ENCODE data around the gene CHD3. TPM values are rescaled to one million over a fixed set of nuclear protein-coding genes. Genes with fewer than 3 reads are reported as not detected.
A peak's percentile ranks its signal among the peaks of the same experiment; 100 is the strongest.

The CHD3 gene
- total and polyA plus RNA-seq, 2 of the 13 experiments (the other 11 are each of a cell fraction or from before 2014, with no cell fraction given) = 2.7 to 3.7 TPM

DNA sequence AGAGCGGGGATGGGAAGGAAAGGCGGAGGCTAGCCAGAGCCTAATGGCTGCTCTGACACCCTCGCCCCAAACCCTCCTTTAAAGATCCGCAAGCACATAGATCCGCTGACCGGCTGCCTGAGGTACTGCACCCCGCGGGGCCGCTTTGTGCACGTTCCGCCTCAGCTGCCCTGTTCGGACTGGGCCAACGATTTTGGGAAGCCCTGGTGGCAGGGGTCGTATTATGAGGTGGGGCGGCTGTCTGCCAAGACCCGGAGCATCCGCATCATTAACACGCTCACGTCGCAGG is 30.1 kb upstream of the CHD3 start (continued):
- TF ChIP-seq ZNF580 (CRISPR knock-in tag; IDR thresholded peaks at IDR 0.05; ENCODE audit: borderline replicate concordance, low read depth) = 0 out of 2 replicates have a peak, but pooled peaks have one; percentile 21
- TF ChIP-seq, protein P1, sequence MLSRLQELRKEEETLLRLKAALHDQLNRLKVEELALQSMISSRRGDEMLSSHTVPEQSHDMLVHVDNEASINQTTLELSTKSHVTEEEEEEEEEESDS (CRISPR knock-in tag; IDR thresholded peaks at IDR 0.05; ENCODE audit: borderline replicate concordance) = 0 out of 2 replicates have a peak, but pooled peaks have one; percentile 9
- peak; percentile 22; the same call in 1 of the 2 replicates for TF ChIP-seq UBTF (CRISPR knock-in tag; IDR thresholded peaks at IDR 0.05)
- no peak for TF ChIP-seq ISX (CRISPR knock-in tag; conservative IDR thresholded peaks at IDR 0.05)
- 0 out of 2 replicates have a peak, but pooled peaks have one; percentile 38 for TF ChIP-seq HOXA5 (CRISPR knock-in tag; IDR thresholded peaks at IDR 0.05)
- TF ChIP-seq KDM2A (CRISPR knock-in tag; IDR thresholded peaks at IDR 0.05; ENCODE audit: borderline replicate concordance, low read depth) = no peak
- TF ChIP-seq ZNF891 (CRISPR knock-in tag; IDR thresholded peaks at IDR 0.05) = no peak
- TF ChIP-seq KLF16 (CRISPR knock-in tag; IDR thresholded peaks at IDR 0.05) = 0 out of 4 replicates have a peak, but pooled peaks of 1 of the 2 experiments have one; percentile 17
- TF ChIP-seq ZNF773 (CRISPR knock-in tag; IDR thresholded peaks at IDR 0.05; ENCODE audit: borderline replicate concordance) = no peak
- TF ChIP-seq ZNF564 (CRISPR knock-in tag; IDR thresholded peaks at IDR 0.05) = 0 out of 2 replicates have a peak, but pooled peaks have one; percentile 15
- TF ChIP-seq ZNF792 (CRISPR knock-in tag; IDR thresholded peaks at IDR 0.05) = no peak
- peak; percentile 4; the same call in 1 of the 2 replicates for TF ChIP-seq IRF2 (CRISPR knock-in tag; IDR thresholded peaks at IDR 0.05)
- no peak for TF ChIP-seq ZNF556 (CRISPR knock-in tag; IDR thresholded peaks at IDR 0.05; ENCODE audit: borderline replicate concordance)
- TF ChIP-seq TEAD3 (CRISPR knock-in tag; optimal IDR thresholded peaks at IDR 0.05; ENCODE audit: borderline replicate concordance) = peak; percentile 15
- no peak for TF ChIP-seq ZNF12 (CRISPR knock-in tag; IDR thresholded peaks at IDR 0.05)
- no peak for TF ChIP-seq ZBTB20 (CRISPR knock-in tag; IDR thresholded peaks at IDR 0.05; ENCODE audit: borderline replicate concordance, low read depth)
- TF ChIP-seq KAT8 (CRISPR knock-in tag; IDR thresholded peaks at IDR 0.05) = 0 out of 2 replicates have a peak, but pooled peaks have one; percentile 4
- TF ChIP-seq, protein P2, sequence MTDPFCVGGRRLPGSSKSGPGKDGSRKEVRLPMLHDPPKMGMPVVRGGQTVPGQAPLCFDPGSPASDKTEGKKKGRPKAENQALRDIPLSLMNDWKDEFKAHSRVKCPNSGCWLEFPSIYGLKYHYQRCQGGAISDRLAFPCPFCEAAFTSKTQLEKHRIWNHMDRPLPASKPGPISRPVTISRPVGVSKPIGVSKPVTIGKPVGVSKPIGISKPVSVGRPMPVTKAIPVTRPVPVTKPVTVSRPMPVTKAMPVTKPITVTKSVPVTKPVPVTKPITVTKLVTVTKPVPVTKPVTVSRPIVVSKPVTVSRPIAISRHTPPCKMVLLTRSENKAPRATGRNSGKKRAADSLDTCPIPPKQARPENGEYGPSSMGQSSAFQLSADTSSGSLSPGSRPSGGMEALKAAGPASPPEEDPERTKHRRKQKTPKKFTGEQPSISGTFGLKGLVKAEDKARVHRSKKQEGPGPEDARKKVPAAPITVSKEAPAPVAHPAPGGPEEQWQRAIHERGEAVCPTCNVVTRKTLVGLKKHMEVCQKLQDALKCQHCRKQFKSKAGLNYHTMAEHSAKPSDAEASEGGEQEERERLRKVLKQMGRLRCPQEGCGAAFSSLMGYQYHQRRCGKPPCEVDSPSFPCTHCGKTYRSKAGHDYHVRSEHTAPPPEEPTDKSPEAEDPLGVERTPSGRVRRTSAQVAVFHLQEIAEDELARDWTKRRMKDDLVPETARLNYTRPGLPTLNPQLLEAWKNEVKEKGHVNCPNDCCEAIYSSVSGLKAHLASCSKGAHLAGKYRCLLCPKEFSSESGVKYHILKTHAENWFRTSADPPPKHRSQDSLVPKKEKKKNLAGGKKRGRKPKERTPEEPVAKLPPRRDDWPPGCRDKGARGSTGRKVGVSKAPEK (CRISPR knock-in tag; IDR thresholded peaks at IDR 0.05; ENCODE audit: borderline replicate concordance) = no peak
- TF ChIP-seq ELF1 (CRISPR knock-in tag; IDR thresholded peaks at IDR 0.05) = no peak
- 0 out of 2 replicates have a peak, but pooled peaks have one; percentile 19 for TF ChIP-seq EEA1 (CRISPR knock-in tag; IDR thresholded peaks at IDR 0.05; ENCODE audit: borderline replicate concordance)
- TF ChIP-seq, protein P3, sequence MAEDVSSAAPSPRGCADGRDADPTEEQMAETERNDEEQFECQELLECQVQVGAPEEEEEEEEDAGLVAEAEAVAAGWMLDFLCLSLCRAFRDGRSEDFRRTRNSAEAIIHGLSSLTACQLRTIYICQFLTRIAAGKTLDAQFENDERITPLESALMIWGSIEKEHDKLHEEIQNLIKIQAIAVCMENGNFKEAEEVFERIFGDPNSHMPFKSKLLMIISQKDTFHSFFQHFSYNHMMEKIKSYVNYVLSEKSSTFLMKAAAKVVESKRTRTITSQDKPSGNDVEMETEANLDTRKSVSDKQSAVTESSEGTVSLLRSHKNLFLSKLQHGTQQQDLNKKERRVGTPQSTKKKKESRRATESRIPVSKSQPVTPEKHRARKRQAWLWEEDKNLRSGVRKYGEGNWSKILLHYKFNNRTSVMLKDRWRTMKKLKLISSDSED (CRISPR knock-in tag; IDR thresholded peaks at IDR 0.05) = no peak
